Neural cell (in vitro differentiated cells): ENCODE measurements around the gene ZNF771.

ENCODE experiments used
- EP300 ChIP-seq: fragments of 450-650 bp; conservative IDR thresholded peaks from 2 replicates; pipeline ENCODE4 v1.6.1; 2014; ENCODE audit warnings: antibody characterized with exemption, mild to moderate bottlenecking, moderate library complexity; ENCODE audit not compliant: poor library complexity, severe bottlenecking
- RAD21 ChIP-seq: fragments of 450-650 bp; conservative IDR thresholded peaks from 2 replicates; pipeline ENCODE4 v1.6.1; 2014; ENCODE audit warnings: antibody characterized with exemption, mild to moderate bottlenecking, moderate library complexity
- SMC3 ChIP-seq: fragments of 450-650 bp; conservative IDR thresholded peaks from 2 replicates; pipeline ENCODE4 v1.6.1; 2014; ENCODE audit warnings: antibody characterized with exemption, mild to moderate bottlenecking, moderate library complexity; ENCODE audit not compliant: poor library complexity
- TAF1 ChIP-seq: IDR thresholded peaks from 2 replicates; pipeline ENCODE4 v1.6.1; 2012; ENCODE audit warnings: low read depth
- TF ChIP-seq, protein P1 (sequence below): fragments of 450-650 bp; IDR thresholded peaks from 2 replicates; pipeline ENCODE4 v1.5.1; 2014; ENCODE audit warnings: antibody characterized with exemption, mild to moderate bottlenecking, moderate library complexity; ENCODE audit not compliant: poor library complexity, severe bottlenecking

DNA sequence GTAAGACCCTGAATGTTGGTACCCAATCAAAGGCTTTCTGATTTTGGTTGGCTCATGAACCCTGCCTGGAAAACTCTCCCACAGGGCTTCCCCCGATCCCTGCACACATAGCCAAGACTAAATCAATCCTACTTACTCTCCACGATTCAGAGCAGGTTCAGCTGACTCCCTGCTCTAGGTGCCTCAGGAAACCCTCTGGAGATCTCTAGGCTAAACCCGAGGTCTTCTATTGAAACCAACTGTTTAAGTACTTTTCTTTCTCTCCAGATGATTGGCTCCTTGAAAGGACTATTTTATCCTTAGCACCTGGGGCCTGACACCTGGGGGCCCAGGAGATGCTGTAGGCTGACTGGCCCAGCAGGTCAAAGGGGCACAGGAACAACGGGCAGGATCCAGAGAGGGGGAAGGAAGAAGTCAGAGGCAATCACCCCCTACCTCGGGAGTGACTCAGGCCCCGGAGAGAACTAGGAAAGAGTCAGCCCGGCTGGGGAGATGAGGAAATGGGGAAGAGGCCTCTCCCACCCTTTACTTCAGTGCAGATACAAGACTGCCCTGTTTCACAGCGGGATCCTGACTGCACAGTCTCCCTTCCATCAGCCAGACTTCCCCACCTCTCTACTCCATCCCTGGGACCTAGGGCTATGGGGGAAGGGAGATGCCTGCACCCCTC lies 39.1 kb upstream of the ZNF771 start:
- TF ChIP-seq, protein P1, sequence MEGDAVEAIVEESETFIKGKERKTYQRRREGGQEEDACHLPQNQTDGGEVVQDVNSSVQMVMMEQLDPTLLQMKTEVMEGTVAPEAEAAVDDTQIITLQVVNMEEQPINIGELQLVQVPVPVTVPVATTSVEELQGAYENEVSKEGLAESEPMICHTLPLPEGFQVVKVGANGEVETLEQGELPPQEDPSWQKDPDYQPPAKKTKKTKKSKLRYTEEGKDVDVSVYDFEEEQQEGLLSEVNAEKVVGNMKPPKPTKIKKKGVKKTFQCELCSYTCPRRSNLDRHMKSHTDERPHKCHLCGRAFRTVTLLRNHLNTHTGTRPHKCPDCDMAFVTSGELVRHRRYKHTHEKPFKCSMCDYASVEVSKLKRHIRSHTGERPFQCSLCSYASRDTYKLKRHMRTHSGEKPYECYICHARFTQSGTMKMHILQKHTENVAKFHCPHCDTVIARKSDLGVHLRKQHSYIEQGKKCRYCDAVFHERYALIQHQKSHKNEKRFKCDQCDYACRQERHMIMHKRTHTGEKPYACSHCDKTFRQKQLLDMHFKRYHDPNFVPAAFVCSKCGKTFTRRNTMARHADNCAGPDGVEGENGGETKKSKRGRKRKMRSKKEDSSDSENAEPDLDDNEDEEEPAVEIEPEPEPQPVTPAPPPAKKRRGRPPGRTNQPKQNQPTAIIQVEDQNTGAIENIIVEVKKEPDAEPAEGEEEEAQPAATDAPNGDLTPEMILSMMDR, result no peak
- TF ChIP-seq EP300 (no peak), SMC3 (no peak), TAF1 (no peak), RAD21 (no peak)
